KG1 (cell line): Measurements from ENCODE around the gene IDI1.

Source experiments
- DNase-seq: peaks from one replicate; lab custom pipeline; 2025; lab: John Stamatoyannopoulos, UW

The IDI1 gene

GRCh38 chr10:994836-995558, 53.9 kb downstream of the IDI1 start:
- no peak for DNase-seq

- DNase-seq = no peak
Observed at GRCh38 chr10:992871-993270, 56.0 kb downstream of the IDI1 start.

- DNase-seq = no peak
Observed at GRCh38 chr10:992467-992866, 56.5 kb downstream of the IDI1 start.

- DNase-seq = no peak
Observed at GRCh38 chr10:990808-991207, 58.1 kb downstream of the IDI1 start.
